ENCODE results near the gene BCO2.

BCO2 gene

DNA sequence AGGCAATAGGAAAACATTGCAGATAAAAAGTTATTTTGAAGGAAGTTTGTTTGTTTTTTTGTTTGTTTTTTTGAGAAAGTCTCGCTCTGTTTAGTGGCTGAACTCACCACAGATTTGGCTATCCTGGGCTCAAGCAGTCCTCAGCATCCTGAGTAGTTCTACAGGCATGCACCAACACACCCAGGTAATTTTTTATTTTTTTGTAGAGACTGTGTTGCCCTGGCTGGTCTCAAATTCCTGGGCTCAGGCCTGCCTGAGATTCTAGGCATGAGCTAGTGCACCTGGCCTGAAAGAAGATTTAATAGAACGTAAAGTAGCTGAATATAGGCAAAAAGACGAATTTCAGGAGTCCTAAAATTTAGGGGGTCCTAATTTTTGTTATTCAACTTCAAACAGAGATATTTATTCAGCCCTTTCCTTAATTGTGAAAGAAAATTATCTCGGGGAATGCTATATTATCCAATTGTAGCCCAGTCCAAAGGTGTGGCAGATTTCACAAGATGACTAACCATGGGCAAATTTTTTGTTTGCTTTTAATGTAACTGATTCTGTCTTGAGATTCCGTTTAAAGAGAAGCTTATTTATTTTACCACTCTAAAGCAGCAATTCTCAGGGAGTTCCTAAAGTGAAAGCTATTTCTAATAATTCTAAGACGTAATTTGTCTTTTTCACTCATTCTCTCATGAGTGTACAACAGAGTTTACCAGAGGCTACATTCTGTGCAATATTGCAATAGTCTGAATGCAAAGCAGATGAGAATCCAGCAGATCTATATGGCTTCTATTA lies 12.4 kb upstream of the BCO2 start:
- no peak for DNase-seq (ENCODE audit: low spot score)
- TF ChIP-seq, protein P1, sequence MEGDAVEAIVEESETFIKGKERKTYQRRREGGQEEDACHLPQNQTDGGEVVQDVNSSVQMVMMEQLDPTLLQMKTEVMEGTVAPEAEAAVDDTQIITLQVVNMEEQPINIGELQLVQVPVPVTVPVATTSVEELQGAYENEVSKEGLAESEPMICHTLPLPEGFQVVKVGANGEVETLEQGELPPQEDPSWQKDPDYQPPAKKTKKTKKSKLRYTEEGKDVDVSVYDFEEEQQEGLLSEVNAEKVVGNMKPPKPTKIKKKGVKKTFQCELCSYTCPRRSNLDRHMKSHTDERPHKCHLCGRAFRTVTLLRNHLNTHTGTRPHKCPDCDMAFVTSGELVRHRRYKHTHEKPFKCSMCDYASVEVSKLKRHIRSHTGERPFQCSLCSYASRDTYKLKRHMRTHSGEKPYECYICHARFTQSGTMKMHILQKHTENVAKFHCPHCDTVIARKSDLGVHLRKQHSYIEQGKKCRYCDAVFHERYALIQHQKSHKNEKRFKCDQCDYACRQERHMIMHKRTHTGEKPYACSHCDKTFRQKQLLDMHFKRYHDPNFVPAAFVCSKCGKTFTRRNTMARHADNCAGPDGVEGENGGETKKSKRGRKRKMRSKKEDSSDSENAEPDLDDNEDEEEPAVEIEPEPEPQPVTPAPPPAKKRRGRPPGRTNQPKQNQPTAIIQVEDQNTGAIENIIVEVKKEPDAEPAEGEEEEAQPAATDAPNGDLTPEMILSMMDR (IDR thresholded peaks at IDR 0.05; ENCODE audit: extremely low read depth, missing control alignments), result no peak

DNA sequence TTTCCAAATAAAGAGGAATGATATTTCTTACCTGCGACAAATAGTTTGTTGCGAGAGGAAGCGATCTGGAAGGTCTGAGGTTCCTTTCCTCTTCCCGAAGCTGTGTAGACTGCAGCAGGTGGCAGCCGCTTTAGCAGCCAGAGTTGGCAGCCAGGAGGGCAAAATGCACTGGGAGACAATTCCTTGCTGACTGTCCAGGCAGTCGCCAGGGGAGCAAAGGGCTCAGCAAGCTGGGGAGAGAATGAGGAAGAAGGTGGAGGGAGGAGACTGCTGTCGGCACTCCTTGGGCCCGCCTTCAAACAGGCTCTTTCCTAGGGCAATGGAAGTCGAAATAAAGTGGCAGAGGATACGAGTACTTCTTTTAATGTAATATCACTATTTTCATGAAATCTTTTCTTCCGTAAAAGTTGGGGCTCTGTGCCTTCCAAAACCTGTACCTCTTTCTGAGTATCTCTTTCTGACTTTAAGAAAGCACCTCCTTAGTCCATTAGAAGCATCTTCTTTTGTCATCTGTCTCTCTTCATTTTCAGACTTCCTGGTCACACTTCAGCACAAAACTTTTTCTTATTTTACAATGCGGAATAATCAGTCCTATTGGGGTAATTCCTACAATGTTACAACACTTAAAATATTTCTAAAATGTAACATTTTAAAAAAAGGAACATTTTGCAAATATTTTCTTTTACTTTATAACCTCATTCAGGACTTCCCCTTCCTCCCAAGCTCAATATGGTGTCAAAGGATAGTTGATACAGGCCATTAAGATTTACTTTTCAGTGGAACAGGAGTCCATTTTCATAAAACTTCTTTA lies 11.2 kb upstream of the BCO2 start, which contains the start of gene IL18:
TSS of gene IL18 (minus strand) at position 220 of the 811 bp plus-strand sequence. CDS start 9,041 bp downstream, outside the sequence.
- DNase-seq (ENCODE audit: low spot score), result no peak
- TF ChIP-seq, protein P1 (IDR thresholded peaks at IDR 0.05; ENCODE audit: extremely low read depth, missing control alignments), result no peak

DNA sequence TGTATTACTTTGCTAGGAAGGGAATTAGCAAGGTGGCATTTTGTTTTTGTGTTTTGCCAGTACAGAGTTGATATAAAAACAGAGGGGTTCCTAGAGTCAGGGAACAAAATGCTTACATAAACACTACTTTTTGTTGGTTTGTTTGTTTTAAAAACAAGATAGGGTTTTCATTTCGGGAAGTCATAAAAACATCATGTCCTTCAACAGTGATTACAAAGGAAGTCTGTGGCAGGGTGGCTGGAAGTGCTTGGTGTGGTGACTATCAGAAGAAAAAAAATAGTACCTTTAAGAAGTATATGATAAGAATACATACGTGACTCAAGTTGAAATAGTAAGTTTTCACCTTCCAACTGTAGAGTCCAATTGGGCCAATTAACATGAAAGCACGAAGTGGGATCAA lies 10.3 kb upstream of the BCO2 start:
- DNase-seq (ENCODE audit: low spot score), result no peak

DNA sequence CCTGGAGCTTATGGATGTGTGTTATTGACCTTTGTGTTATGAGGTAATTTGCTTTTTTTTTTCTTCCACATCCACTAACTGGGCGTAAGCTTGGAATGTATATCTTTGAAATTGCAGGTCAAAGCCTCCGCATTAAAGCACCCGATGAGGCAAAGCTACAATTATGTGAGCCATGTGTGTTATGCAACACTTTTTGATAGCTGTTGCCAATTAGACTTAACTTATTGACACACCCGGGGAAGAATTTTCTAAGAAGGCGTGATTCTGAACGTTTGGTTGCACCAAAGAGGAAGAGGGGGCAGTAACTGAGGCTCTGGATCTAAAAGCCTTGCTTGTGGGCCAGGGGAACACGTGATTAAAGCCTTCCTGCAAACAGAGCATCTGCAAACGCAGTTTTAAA lies 8.8 kb upstream of the BCO2 start:
- TF ChIP-seq, protein P1 (IDR thresholded peaks at IDR 0.05; ENCODE audit: extremely low read depth, missing control alignments), result no peak
- no peak for DNase-seq (ENCODE audit: low spot score)

More for the DNA sequence above, 10.3 kb upstream of the BCO2 start:
- TF ChIP-seq, protein P1 (IDR thresholded peaks at IDR 0.05; ENCODE audit: extremely low read depth, missing control alignments), result no peak

DNA sequence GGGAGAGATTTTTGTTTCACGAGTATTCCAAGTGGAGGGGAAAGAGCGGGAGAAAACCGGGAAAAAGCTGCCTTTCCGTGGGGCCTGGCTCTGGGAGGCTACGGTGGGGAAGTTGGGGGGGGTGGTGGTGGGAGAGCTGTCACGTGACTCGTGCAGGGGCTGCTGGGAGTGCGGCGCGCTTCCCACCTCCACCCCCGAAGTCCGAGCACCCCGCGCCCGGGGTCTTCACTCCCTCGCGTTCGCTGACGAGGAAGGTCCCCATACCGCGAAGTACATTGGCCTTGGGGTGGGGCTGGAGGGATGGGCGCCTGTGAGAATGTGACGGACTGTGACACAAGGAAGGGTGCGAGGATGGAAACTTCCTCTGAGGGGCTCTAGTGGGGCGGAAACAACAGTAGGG lies 8.2 kb upstream of the BCO2 start, which contains the start of gene TEX12:
TSS of gene TEX12 (plus strand) at position 228 of the 400 bp plus-strand sequence. CDS start 1,897 bp downstream, outside the sequence.
- DNase-seq (ENCODE audit: low spot score), result no peak
- TF ChIP-seq, protein P1 (IDR thresholded peaks at IDR 0.05; ENCODE audit: extremely low read depth, missing control alignments), result no peak

DNA sequence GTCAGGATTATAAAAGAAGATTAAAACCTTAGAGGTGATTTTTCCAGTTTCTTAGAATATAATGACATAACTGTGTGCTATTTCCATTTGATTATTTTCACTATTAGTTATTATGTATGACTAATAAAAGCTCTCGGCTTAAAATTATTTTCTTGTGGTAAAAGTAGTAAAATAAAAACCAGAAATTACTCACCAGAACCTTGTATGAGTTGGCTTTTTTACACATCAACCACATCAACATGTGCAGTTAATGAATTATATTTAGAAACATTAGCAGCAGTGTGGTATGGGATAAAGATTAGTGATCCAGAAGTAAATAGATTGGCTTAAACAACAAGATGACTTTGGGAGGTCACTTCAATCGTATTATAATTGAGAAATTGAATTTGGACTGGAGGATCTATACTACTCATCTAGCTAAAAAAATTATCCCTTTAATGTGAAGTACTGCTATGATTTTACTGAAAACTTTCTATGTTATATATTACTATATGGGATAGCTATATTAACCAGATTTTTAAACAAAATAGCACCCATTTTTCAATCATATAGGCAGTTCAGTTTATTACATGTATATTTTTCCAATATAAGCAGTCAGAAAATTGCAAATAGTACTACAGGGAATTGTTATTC lies 2.8 kb upstream of the BCO2 start:
- TF ChIP-seq, protein P1 (IDR thresholded peaks at IDR 0.05; ENCODE audit: extremely low read depth, missing control alignments), result no peak
- peak; percentile 36 for DNase-seq (ENCODE audit: low spot score)

Measured in GM20000 (cell line).